HG03571 (cell line): ENCODE measurements around the gene RNF44.
A peak's percentile ranks its signal among the peaks of the same experiment; 100 is the strongest.

Experiments used
- ATAC-seq: cut with Tn5 transposase; IDR thresholded peaks from one replicate; pipeline ENCODE4 v1.9.1; 2021; ENCODE audit not compliant: unreplicated experiment

RNF44 gene

DNA sequence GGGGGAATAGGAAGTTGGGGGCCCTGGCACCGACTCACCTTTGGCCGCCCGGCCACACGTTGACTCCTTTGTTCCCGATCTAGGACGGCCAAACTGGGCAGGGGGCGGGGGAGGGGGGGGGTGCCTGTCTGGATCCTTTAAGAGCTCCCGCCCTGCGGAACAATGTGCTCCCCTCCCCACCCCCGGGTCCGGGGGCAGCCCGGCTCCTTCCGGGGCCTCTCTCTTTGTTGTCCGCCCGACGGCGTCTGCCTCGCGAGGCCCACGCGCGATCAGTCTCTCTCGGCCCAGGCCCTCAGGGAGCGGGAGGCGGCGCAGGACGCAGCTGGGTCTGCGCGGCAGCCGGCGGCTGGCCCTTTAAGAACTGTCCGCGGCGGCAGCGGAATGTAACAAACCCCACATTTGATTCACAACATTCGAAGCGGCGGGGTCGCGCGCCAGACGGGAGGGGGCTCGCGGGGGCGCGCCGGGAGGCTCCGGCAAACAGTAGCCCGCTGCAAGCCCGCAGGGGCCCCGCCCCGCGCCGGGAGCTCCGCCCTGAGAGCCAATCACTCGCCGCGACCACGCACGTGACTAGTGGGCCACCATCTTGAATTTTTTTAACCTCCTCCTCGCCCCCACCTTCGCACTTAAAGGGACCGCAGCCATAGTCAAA is at the start of gene RNF44:
Gene RNF44 (minus strand): TSS at position 501 of the 652 bp plus-strand sequence. CDS start 4,930 bp downstream, outside the sequence.
- peak; percentile 38 for ATAC-seq

GRCh38 chr5:176583076-176583475 is 45.9 kb upstream of the RNF44 start:
- no peak for ATAC-seq

DNA sequence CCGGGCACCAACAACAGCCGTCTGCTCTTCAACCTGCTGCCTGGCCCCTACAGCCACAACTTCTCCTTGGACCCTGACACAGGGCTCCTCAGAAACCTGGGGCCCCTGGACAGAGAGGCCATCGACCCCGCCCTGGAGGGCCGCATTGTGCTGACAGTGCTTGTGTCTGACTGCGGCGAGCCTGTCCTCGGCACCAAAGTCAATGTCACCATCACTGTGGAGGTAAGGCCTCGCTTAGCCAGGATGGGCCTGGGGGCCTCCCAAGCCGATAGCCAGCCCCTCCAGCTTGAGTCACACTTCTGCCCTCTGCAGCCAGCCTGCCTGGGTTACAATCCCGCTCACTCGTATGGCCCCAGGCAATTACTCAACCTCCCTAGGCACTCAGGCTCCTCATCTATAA is 44.2 kb upstream of the RNF44 start:
- ATAC-seq: no peak

- no peak for ATAC-seq
These were observed 42.1 kb upstream of the RNF44 start for GRCh38 chr5:176579323-176579722.

GRCh38 chr5:176578391-176578808 is 41.2 kb upstream of the RNF44 start:
- ATAC-seq: no peak

DNA sequence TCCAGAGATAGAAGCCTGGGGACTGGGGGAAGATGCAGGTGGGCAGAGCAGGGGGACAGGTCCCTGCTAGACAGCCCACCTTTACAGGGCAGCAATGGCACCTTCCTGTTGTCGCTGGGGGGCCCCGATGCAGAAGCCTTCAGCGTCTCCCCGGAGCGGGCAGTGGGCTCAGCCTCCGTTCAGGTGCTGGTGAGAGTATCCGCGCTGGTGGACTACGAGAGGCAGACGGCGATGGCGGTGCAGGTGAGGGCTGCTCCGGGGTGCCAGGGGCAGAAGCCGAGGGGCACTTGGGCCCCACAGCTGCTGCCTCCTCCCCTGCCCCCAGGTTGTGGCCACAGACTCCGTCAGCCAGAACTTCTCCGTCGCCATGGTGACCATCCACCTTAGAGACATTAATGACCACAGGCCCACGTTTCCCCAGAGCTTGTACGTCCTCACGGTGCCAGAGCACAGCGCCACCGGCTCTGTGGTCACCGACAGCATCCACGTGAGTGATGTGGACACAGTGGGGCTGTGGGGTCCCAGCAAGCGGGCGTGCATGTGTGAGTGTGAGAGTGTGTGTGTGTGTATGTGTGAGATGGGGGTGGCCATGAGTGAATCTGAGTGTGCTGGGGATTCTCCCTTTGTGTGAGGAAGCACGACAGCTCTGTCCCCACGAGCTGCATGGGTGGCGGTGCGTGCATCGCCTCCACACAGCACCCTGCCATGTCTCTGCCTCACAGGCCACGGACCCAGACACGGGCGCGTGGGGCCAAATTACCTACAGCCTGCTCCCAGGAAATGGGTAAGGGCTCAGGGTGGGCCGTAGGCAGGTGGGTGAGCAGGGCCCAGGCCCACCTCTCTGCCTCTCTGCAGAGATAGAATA is 40.3 kb upstream of the RNF44 start:
- ATAC-seq: no peak

- no peak for ATAC-seq
These were observed 38.6 kb upstream of the RNF44 start for GRCh38 chr5:176575488-176576422.

DNA sequence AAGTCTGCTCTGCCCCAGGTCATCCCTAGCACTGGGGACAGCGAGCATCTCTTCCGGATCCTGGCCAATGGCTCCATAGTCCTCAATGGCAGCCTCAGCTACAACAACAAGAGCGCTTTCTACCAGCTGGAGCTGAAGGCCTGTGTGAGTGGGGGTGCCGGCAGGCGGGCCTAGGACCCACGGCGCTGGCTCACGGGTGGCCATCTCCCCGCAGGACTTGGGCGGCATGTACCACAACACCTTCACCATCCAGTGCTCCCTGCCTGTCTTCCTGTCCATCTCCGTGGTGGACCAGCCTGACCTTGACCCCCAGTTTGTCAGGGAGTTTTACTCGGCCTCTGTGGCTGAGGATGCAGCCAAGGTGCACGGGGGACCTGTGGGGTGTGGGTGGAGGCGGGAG is 37.9 kb upstream of the RNF44 start:
- ATAC-seq: no peak

- ATAC-seq: no peak
These were observed 37.0 kb upstream of the RNF44 start for GRCh38 chr5:176574297-176574591.

DNA sequence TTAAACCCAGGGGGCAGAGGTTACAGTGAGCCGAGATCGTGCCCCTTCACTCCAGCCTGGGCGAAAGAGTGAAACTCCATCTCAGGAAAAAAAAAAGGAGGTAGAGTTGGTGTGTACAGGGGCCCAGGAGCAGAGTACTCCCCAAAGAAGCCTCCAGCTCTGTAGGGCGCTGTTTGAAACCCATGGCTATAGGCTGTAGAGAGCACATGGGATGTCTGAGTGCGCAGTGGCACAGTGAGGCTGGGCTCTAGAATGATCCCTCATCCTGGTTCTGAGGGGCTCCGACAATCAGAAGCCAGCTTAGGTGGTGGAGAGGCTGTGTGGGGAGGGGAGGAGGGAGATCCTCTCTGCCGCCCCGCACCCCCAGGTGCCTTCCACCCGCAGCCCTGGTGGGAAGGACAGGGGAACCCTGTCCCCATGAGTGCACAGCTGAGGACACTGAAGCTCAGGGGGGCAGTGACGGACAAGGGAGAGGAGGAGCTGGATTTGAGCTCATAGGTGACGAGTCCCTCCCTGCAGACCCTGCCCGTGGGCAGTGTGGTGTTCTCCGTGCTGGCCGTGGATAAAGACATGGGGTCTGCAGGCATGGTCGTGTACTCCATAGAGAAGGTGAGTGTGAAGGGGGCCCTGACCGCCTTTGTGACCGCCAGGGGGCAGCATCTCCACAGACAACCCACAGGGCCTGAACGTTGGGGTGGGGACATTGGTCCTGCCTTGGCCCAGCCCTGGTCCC is 36.5 kb upstream of the RNF44 start:
- ATAC-seq: no peak

- ATAC-seq: no peak
These were observed 32.8 kb upstream of the RNF44 start for GRCh38 chr5:176570044-176570443.

DNA sequence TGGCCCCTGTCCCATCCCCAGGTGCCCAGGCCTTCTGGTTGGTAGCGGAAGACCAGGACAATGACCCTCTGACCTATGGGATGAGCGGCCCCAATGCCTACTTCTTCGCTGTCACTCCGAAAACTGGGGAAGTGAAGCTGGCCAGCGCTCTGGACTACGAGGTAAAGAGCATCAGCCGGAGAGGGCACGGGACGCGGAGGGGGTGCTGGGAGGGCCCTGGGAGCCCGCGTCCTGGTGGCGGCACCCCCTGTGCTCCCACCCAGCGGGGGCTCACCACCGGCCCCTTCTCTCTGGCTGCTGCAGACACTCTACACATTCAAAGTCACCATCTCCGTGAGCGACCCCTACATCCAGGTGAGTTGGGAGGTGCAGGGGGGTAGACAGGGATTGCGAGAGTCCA is 31.5 kb upstream of the RNF44 start:
- no peak for ATAC-seq

GRCh38 chr5:176565760-176566288 is 28.6 kb upstream of the RNF44 start:
- no peak for ATAC-seq

- no peak for ATAC-seq
These were observed 26.8 kb upstream of the RNF44 start for GRCh38 chr5:176564002-176564401.

DNA sequence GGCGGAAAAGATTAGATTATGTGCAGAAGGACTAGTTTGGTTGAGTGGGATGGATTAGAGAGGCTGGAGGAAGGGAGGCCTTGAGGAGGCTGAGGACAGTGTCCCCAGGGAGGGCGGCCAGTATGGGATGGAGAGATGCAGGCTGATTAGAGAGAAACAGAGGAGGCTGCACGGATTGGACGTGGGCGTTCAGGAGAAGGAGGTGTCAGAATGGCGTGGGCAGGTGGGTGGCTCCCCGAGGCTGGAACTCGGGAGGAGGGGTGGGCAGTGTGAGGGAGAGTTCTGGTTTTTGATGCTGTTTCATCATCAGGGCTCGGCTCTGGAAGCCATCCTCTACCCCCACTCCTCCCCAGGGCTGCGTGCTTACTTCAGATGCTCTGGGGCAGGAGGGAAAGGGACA is 25.0 kb upstream of the RNF44 start:
- no peak for ATAC-seq

DNA sequence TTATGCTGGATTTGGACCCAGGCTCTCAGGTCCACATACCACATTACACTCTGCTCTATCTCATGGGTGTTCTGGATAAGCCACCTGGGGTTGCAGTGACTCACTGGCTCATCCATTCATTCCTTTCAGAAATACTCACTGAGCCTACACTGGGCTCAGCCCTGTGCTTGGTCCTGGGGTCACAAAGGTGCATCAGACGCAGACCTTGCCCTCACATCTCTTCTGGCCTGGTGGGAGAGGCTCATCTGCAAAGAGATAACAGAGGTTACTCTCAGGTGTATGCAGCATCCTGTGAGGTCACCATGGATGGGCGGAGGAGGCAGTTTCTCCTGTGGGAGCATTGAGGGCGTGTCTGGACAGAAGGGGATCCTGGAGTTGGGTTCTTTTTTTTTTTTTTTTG is 24.1 kb upstream of the RNF44 start:
- ATAC-seq: no peak

GRCh38 chr5:176560364-176560763 is 23.2 kb upstream of the RNF44 start:
- no peak for ATAC-seq

- no peak for ATAC-seq
These were observed 22.5 kb upstream of the RNF44 start for GRCh38 chr5:176559683-176560082.

- no peak for ATAC-seq
These were observed 20.6 kb upstream of the RNF44 start for GRCh38 chr5:176557846-176558245.

- ATAC-seq: no peak
These were observed 16.3 kb upstream of the RNF44 start for GRCh38 chr5:176553260-176554085.
